Trophoblast cell (in vitro differentiated cells and primary cell): Measurements from ENCODE around the gene ASZ1.

Experiments used
- DNase-seq, 2 donors: peaks; one replicate each; pipeline ENCODE4 v3.0.0-alpha.2; 2016
- H2AFZ ChIP-seq: 2 replicates; pipeline ENCODE4 v1.6.1; 2013; ENCODE audit warnings: low read length, moderate library complexity, mild to moderate bottlenecking; ENCODE audit not compliant: insufficient read depth, poor library complexity
- H2AK5ac ChIP-seq: 2 replicates; pipeline ENCODE4 v1.6.1; 2013; ENCODE audit warnings: mild to moderate bottlenecking, low read length
- H2BK120ac ChIP-seq: 2 replicates; pipeline ENCODE4 v1.6.1; 2013; ENCODE audit warnings: low read length, mild to moderate bottlenecking, moderate library complexity; ENCODE audit not compliant: insufficient read depth, poor library complexity
- H2BK12ac ChIP-seq: 2 replicates; pipeline ENCODE4 v1.6.1; 2013; ENCODE audit warnings: mild to moderate bottlenecking, low read length, moderate library complexity
- H2BK5ac ChIP-seq: 2 replicates; pipeline ENCODE4 v1.6.1; 2013; ENCODE audit warnings: low read length, low read depth, moderate library complexity, mild to moderate bottlenecking; ENCODE audit not compliant: poor library complexity
- H3K14ac ChIP-seq: 2 replicates; pipeline ENCODE4 v1.6.1; 2013; ENCODE audit warnings: mild to moderate bottlenecking, low read length
- H3K18ac ChIP-seq: 2 replicates; pipeline ENCODE4 v1.6.1; 2013; ENCODE audit warnings: mild to moderate bottlenecking, low read length
- H3K23ac ChIP-seq: 2 replicates; pipeline ENCODE4 v1.6.1; 2013; ENCODE audit warnings: low read length
- H3K27ac ChIP-seq: 2 replicates; pipeline ENCODE4 v1.5.1; 2013; ENCODE audit warnings: low read depth, mild to moderate bottlenecking, inconsistent platforms, low read length, moderate library complexity
- H3K27me3 ChIP-seq: 2 replicates; pipeline ENCODE4 v1.6.1; 2013; ENCODE audit warnings: inconsistent platforms, mild to moderate bottlenecking, low read length, moderate library complexity; ENCODE audit not compliant: insufficient read depth
- H3K36me3 ChIP-seq, 2 experiments: 1 replicate in 1 of 2; 2 replicates in 1 of 2; pipeline ENCODE4 v1.6.1; 2013; ENCODE audit warnings: low read length in 2 of 2, mild to moderate bottlenecking in 2 of 2, moderate library complexity in 1 of 2; ENCODE audit not compliant: insufficient read depth in 2 of 2, control insufficient read depth in 1 of 2
- H3K4ac ChIP-seq: 2 replicates; pipeline ENCODE4 v1.6.1; 2013; ENCODE audit warnings: low read depth, mild to moderate bottlenecking, low read length, moderate library complexity
- H3K4me1 ChIP-seq, 2 experiments: 1 replicate in 1 of 2; 2 replicates in 1 of 2; pipeline ENCODE4 v1.6.1; 2013; ENCODE audit warnings: low read length in 2 of 2, mild to moderate bottlenecking in 2 of 2, moderate library complexity in 1 of 2; ENCODE audit not compliant: insufficient read depth in 2 of 2, control insufficient read depth in 1 of 2
- H3K4me2 ChIP-seq: 2 replicates; pipeline ENCODE4 v1.6.1; 2013; ENCODE audit warnings: inconsistent platforms, mild to moderate bottlenecking, low read length, moderate library complexity
- H3K4me3 ChIP-seq: 2 replicates; pipeline ENCODE4 v1.5.1; 2013; ENCODE audit warnings: mild to moderate bottlenecking, low read depth, low read length, inconsistent platforms
- H3K79me1 ChIP-seq: one replicate; pipeline ENCODE4 v1.6.1; 2013; ENCODE audit warnings: low read length
- H3K79me2 ChIP-seq: 2 replicates; pipeline ENCODE4 v1.6.1; 2013; ENCODE audit warnings: low read length, mild to moderate bottlenecking; ENCODE audit not compliant: control insufficient read depth, insufficient read depth, poor library complexity
- H3K9ac ChIP-seq: 2 replicates; pipeline ENCODE4 v1.6.1; 2013; ENCODE audit warnings: mild to moderate bottlenecking, low read length
- H3K9me3 ChIP-seq: 2 replicates; pipeline ENCODE4 v1.6.1; 2013; ENCODE audit warnings: low read depth, mild to moderate bottlenecking, control low read depth, inconsistent platforms, low read length; ENCODE audit not compliant: insufficient read depth
- H4K12ac ChIP-seq: 2 replicates; pipeline ENCODE4 v1.6.1; 2013; ENCODE audit warnings: low read depth, mild to moderate bottlenecking, low read length, moderate library complexity
- H4K8ac ChIP-seq: 2 replicates; pipeline ENCODE4 v1.6.1; 2013; ENCODE audit warnings: low read depth, mild to moderate bottlenecking, low read length, moderate library complexity
- H4K91ac ChIP-seq: one replicate; pipeline ENCODE4 v1.6.1; 2013; ENCODE audit warnings: low read depth, mild to moderate bottlenecking, low read length, moderate library complexity
- WGBS: extraction: QIAGEN DNeasy Blood & Tissue Kit; methylation state at CpG from one replicate; pipeline ENCODE4 v1.1.7; 2013; ENCODE audit warnings: missing lambda C conversion rate; ENCODE audit not compliant: insufficient read length, insufficient coverage; ENCODE audit errors: extremely low coverage; 5-methylcytosine and 5-hydroxymethylcytosine counted together

The ASZ1 gene

DNA sequence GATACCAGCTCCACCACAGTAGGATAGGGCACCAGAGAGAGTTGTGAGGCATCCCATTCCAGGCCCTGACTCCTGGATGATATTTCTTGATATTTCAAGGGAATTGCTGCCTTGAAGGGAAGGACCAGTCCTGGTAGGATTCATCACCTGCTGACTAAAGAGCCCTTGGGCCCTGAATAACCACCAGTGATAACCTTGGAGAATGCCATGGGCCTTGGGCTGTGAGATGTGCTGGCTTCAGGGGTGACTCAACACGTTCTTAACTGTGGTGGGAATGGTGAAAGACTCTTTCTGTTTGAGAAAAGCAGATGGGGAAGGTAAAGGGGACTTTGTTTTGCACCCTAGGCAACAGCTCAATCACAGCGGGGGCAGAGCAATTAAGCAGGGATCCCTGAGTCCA, 21.4 kb upstream of the ASZ1 start:
- DNase-seq: no peak
- Histone ChIP-seq H3K79me1 (no peaks in the 10 kb centered on the region), H3K4me3 (no peak overlapping the region), H2BK5ac (no peak overlapping the region), H2BK12ac (no peak overlapping the region), H4K91ac (no peak overlapping the region), H2AK5ac (no peak overlapping the region), H3K23ac (no peak overlapping the region), H3K14ac (no peak overlapping the region), H3K9ac (no peak overlapping the region), H3K27ac (no peak overlapping the region), H2AFZ (no peak overlapping the region), H3K4me1 (no peaks in the 10 kb centered on the region), H3K79me2 (no peaks in the 10 kb centered on the region), H3K4me2 (no peak overlapping the region), H4K12ac (no peak overlapping the region), H2BK120ac (no peak overlapping the region), H3K4ac (no peak overlapping the region), H3K9me3 (no peaks in the 10 kb centered on the region), H3K27me3 (no peaks in the 10 kb centered on the region), H3K36me3 (no peaks in the 10 kb centered on the region), H3K18ac (no peak overlapping the region), H4K8ac (no peak overlapping the region)
- WGBS: no CpG with 5 or more reads among the region's 2 CpGs

DNA sequence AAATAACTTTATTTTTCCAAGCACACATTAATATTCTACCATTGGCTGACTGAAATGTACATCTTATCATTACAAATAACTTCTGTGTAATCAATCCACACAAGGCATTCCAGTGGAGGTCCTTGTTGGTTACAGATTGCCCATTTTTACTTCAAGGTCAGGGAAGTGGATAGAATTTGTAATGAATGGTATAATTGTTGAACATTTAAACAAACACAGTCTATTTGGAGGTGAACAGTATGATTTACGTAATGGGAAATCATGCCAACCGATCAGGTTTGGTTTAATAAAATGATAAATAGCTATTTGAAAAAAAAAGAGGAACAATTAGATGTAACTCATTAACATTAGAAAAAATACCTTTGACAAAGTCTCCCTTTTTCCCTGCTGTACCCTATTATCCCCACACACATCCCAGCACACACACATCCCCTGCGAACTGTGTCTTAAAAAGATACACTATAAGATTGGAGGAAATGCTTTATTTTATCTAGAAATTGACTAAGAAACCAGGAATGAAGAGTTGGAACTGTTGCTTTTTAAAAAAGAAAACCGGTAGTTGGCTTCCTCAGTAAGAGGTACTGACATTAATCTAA, 19.0 kb upstream of the ASZ1 start:
- H2BK5ac ChIP-seq: no peak overlapping the region
- no peaks in the 10 kb centered on the region for H3K79me1 ChIP-seq
- H3K27me3 ChIP-seq: no peaks in the 10 kb centered on the region
- H4K12ac ChIP-seq: no peak overlapping the region
- H3K23ac ChIP-seq: no peak overlapping the region
- no peaks in the 10 kb centered on the region for H3K4me1 ChIP-seq
- no CpG with 5 or more reads among the region's 4 CpGs for WGBS
- H2BK12ac ChIP-seq: no peak overlapping the region
- no peak overlapping the region for H3K18ac ChIP-seq
- H3K4me2 ChIP-seq: no peak overlapping the region
- DNase-seq: no peak
- no peak overlapping the region for H4K91ac ChIP-seq
- no peak overlapping the region for H3K9ac ChIP-seq
- no peaks in the 10 kb centered on the region for H3K9me3 ChIP-seq
- no peak overlapping the region for H3K4ac ChIP-seq
- H3K27ac ChIP-seq: no peak overlapping the region
- H3K36me3 ChIP-seq: peaks cover 0 to 2% of the 10 kb centered on the region in 2 experiments
- H2BK120ac ChIP-seq: no peak overlapping the region
- no peak overlapping the region for H3K4me3 ChIP-seq
- H2AFZ ChIP-seq: no peak overlapping the region
- H4K8ac ChIP-seq: no peak overlapping the region
- no peaks in the 10 kb centered on the region for H3K79me2 ChIP-seq
- no peak overlapping the region for H3K14ac ChIP-seq
- H2AK5ac ChIP-seq: no peak overlapping the region

DNA sequence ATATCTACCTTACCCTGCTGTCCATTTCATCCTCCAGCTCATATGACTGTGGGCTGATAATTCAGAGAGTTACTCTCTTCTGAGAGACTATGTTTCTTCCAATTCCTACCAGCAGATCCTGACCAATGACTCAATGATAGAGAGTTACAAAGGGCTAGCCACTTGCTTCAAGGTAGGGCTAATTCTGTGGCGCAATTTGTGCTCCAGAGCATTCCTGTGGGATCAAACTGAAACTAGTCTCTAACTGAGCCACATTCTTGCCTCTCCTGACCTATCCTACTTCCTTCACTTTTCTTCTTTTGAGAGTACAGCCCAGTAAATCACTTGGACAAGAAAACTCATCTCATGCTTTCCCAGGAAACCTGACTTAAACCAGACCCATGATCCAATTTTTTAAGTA, 17.9 kb upstream of the ASZ1 start:
- H3K27ac ChIP-seq: no peak overlapping the region
- WGBS: no CpG with 5 or more reads among the region's 1 CpG
- DNase-seq: peak; percentile 75 to 79
- H2AFZ ChIP-seq: no peak overlapping the region
- H3K23ac ChIP-seq: no peak overlapping the region
- no peaks in the 10 kb centered on the region for H3K9me3 ChIP-seq
- no peak overlapping the region for H2BK12ac ChIP-seq
- H3K79me2 ChIP-seq: no peaks in the 10 kb centered on the region
- H2AK5ac ChIP-seq: no peak overlapping the region
- H3K4me3 ChIP-seq: no peak overlapping the region
- no peak overlapping the region for H2BK5ac ChIP-seq
- H4K91ac ChIP-seq: no peak overlapping the region
- no peak overlapping the region for H3K14ac ChIP-seq
- no peak overlapping the region for H3K18ac ChIP-seq
- H3K4ac ChIP-seq: no peak overlapping the region
- H4K12ac ChIP-seq: no peak overlapping the region
- no peak overlapping the region for H2BK120ac ChIP-seq
- H3K4me1 ChIP-seq: no peaks in the 10 kb centered on the region
- no peaks in the 10 kb centered on the region for H3K79me1 ChIP-seq
- H4K8ac ChIP-seq: no peak overlapping the region
- peaks cover 0 to 2% of the 10 kb centered on the region in 2 experiments for H3K36me3 ChIP-seq
- no peak overlapping the region for H3K9ac ChIP-seq
- no peaks in the 10 kb centered on the region for H3K27me3 ChIP-seq
- no peak overlapping the region for H3K4me2 ChIP-seq

DNA sequence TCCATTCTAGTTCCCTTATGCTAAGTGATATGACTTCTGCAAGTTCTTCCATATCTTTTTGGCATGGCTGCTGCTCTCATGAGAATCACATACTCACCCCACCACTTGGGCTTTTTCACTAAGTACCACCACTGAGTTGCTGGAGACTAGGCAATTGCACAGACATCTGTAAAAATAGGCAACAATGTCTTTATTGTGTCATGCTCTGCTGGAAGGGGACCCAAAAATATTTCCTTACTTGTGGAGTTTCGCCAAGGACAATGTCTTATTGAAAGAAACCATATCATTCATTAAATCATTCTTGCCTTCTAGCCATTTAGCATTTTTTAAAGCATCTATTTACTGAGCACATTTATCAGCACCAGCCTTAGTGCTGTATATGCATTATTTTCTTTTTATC, 17.4 kb upstream of the ASZ1 start:
- Histone ChIP-seq H3K27me3 (no peaks in the 10 kb centered on the region), H3K4ac (no peak overlapping the region), H3K14ac (no peak overlapping the region), H4K91ac (no peak overlapping the region), H3K23ac (no peak overlapping the region), H2AFZ (no peak overlapping the region), H3K4me1 (no peaks in the 10 kb centered on the region), H3K18ac (no peak overlapping the region), H3K9me3 (no peaks in the 10 kb centered on the region), H2AK5ac (no peak overlapping the region), H2BK12ac (no peak overlapping the region), H3K79me1 (no peaks in the 10 kb centered on the region), H4K12ac (no peak overlapping the region), H3K27ac (no peak overlapping the region), H4K8ac (no peak overlapping the region), H3K79me2 (no peaks in the 10 kb centered on the region), H3K4me3 (no peak overlapping the region), H3K4me2 (no peak overlapping the region), H2BK5ac (no peak overlapping the region), H3K9ac (no peak overlapping the region), H3K36me3 (peaks cover 0 to 2% of the 10 kb centered on the region in 2 experiments), H2BK120ac (no peak overlapping the region)
- DNase-seq: no peak
- no CpG with 5 or more reads among the region's 1 CpG for WGBS
